GM11168 (cell line): Measurements from ENCODE around the gene MAPK6.
"Not testable (repeated sequence)": the region's sequence is repeated elsewhere in the genome, so short reads cannot be mapped to it uniquely, and the experiment has no call there.

Source experiments
- in situ Hi-C: fragments of 300-500 bp; cut with MboI; formaldehyde crosslinking; loops from one replicate; pipeline ENCODE4 v1.12.0; 2022; ENCODE audit warnings: low sequenced_read_pairs; ENCODE audit not compliant: unreplicated experiment

MAPK6 gene

DNA sequence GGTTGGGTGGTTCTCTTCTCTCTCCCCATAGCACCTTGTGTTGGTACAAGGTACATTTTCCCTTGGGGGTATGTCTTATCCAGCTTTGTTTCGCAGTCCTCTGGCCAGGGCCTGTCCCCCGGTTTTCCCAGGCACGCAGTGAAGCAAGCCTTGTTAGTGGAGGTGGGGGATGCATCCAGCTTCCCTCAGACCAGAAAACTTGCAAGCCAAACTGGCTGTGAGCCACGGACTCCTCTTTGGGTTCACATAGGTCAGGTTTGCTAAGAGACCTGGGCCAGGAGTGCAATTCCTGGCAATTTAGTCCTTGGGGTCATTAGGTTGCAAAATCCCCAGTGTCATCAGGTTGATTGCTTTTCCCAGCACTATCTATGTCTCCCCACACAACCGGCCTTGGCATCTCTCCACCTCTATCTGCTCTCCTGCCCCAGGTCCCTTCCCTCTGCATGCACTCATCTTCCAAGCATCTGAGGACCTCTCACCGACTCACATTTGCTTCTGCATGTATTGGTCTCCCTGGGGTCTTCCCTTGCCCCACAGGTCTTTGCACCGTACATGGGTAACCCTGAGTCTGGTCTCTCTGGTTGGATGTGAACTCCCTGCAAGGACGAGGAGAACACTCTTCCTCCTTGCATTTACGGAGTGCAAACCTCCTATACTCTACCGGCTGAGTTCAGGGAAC is 59.3 kb downstream of the MAPK6 start:
- in situ Hi-C loops: loop anchor here (10.0 kb wide), 1 partner anchor 94 kb away; no protein-coding TSS in a partner anchor

DNA sequence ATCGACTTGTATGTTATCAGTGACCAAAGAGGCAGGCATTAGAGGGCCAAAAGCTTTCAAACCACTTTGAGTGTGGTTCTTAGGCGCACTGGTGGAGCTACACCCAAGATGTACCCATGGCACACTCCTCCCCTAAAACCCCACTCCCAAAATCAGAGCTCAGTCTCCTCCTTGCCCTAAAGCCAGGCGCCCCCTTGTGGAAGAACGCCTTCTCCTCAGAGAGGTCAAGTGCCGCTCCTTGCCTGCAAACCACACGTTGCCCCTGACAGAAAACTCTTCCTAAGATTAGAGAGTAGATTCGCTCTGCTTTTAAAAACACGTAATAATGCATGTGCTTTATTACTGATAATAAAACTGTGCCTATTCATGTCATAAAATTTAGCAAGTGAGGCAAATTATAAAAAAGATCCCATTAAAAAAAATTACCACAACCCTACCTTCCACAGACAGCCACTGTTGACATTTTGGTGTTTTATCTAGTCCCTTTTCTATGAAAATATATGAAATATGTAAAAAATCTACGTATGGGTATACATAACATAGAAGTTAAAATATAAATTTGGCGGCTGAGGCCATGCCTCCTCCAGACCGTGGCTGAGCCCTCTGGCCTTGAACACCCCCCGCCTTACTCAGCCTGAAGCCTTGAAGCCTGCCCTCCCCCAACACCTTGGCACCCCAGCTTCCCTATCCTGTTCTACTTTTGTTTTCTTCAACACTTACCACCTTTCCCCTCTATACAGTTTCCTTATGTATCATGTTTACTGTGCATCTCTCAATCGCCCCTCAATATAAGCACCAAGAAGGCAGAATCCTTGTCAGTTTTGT is 60.1 kb downstream of the MAPK6 start:
- in situ Hi-C loops: loop anchor here (10.0 kb wide), 1 partner anchor 94 kb away; no protein-coding TSS in a partner anchor

DNA sequence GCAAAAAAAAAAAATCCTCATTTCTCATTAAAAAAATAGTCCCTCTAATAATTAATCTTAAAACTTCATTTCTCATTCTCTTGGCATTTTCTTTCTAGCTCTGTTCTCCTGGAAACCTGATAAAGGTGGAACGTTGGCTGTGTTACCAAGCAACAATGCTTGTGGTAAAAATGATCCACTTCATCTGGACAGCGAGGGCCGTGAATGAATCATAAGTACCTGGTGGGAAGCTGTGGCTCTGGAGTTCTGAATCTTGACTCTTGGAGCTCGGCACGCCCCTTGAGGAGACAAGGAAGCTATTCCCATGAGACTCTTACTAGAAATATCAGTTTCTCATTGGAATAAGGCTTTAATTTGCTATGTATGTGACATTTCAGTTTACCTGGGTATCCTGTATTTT is 61.0 kb downstream of the MAPK6 start:
- in situ Hi-C loops: no loop called here

GRCh38 chr15:52080706-52081392 is 61.8 kb downstream of the MAPK6 start:
- in situ Hi-C loops: no loop called here

DNA sequence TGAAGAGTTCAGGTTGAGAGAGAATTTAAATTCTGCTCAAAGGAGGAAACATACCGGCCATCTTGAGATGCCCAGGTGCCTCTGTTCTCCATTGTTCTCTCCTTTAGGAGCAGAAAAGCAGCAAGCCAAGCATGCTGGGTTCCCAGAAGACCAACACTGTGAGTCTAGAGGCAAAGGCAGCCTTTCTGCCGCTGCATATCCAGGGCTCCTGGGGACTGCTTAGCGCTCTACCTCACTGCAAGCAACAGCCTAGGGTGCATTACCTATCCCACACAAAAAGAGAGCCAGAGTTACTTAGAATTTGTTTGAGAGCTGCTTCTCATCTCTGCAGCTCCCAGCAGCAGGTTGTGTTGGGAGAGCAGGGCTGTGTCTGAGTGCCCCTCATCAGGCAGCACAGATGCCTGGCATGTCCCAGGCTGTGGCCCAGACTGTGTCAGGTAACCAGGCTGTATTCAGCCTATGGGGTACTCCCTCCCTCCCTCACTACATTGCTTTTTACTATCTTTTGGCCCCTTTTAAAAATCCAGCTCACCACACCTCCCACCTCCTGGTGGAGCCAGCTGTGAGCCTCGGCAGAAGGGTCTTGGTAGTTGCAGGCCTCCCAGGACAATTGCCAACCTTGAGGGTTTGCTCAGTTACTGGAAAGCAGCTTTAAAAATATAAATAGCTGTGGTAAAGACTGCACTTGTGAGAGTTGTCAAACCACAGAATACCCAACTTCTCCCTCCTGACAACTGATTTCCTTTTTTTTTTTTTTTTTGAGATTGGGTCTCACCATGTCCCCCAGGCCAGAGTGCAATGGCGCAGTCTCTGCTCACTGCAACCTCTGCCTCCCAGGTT is 63.4 kb downstream of the MAPK6 start:
- in situ Hi-C loops: no loop called here

DNA sequence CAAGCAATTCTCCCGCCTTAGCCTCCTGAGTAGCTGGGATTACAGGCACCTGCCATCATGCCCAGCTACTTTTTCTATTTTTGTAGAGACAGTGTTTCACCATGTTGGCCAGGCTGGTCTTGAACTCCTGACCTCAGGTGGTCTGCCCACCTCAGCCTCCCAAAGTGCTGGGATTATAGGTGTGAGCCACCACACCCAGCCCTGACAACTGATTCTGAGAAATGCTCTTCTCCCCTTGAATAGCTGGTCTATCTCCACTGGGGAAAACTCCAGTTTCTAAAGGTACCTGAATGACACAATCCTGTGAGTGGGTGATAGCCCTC is 64.0 kb downstream of the MAPK6 start:
- in situ Hi-C loops: not testable (repeated sequence)

DNA sequence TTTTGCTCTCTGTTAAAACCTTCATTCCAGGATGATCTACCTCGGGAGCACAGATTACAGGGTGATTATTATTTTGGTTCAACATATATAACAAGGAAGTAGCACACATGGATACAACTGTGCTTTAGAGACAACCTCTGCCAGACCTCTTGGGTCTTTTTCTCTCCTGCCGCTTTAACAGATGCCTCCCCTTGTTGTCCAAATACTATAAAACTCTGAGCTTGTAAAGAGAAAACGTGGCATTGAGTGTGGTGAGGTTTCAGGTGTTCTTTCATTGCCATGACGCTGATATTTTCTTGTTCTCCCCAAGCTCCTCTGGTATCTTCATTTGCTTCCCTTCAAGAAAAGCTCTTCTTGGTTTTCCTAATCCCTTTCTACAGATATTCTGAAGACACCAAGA is 64.6 kb downstream of the MAPK6 start:
- in situ Hi-C loops: no loop called here

DNA sequence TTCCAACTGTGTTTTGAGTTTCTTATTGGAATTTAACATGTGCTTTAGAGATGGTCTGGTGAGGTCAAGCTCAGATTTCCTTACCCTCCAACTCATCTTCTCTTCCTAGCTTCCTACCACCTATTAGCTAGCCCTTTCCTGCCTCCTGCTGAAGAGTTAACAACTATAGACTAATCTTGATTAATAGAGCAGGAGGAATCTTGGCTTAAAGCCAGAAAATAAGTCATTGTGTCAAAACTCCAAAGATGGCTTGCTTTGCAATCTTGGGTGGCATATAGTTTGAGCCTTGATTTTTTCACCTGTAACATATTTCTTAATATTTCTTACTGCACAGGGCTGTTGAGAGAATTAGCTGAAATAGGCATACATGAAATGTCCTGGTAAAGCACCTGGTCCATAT is 66.3 kb downstream of the MAPK6 start:
- in situ Hi-C loops: no loop called here

DNA sequence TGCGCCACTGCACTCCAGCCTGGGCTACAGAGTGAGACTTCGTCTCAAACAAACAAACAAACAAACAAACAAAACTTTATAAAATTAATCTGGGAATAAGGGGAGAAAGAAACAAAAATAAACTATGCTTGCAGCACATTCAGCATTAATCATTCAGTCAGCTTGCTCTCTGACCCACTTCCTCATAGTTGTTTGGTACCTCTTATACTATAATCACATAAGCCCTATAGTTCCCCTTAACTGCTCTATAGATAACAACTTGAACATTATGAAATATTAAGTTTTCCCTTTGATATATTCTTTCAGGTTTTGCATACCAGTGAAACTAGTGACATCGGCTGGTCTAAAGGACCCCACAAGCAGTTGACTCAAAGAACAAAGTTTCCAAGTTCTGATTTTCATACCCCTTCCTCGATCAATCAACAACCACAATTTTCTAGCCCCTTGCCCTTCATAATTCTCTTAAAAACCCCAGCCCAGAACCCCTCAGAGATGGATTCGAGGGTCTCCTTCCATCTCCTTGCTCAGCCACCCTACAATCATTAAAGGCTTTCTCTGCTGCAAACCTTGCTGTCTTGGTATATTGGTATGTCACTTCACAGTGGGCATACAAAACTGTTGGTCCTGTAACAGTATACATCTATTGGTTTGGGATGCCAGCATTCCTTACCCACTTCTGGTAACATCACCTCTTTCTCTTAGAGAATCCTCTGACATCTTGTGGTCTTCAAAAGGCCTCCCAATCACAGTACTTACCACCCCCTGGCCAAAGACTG is 67.2 kb downstream of the MAPK6 start:
- in situ Hi-C loops: no loop called here

GRCh38 chr15:52090193-52090592 is 71.2 kb downstream of the MAPK6 start:
- in situ Hi-C loops: no loop called here

DNA sequence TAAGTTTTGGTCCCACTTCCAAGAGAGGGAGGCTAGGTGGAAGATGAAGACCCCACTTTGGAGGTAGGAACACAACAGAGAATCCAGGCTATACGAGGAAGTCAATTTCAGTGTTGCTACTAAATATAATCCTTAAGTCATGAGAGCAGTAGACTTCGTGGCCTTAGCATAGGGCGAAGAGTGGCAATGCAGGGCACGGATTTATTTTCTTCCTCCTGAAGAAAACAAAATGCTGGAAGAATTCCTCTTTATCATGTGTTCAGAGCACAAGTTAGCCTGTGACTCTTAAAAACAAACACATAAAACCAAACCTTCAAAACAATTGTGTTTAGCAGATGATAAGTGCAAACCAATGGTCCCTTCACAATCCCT is 74.1 kb downstream of the MAPK6 start:
- in situ Hi-C loops: no loop called here

DNA sequence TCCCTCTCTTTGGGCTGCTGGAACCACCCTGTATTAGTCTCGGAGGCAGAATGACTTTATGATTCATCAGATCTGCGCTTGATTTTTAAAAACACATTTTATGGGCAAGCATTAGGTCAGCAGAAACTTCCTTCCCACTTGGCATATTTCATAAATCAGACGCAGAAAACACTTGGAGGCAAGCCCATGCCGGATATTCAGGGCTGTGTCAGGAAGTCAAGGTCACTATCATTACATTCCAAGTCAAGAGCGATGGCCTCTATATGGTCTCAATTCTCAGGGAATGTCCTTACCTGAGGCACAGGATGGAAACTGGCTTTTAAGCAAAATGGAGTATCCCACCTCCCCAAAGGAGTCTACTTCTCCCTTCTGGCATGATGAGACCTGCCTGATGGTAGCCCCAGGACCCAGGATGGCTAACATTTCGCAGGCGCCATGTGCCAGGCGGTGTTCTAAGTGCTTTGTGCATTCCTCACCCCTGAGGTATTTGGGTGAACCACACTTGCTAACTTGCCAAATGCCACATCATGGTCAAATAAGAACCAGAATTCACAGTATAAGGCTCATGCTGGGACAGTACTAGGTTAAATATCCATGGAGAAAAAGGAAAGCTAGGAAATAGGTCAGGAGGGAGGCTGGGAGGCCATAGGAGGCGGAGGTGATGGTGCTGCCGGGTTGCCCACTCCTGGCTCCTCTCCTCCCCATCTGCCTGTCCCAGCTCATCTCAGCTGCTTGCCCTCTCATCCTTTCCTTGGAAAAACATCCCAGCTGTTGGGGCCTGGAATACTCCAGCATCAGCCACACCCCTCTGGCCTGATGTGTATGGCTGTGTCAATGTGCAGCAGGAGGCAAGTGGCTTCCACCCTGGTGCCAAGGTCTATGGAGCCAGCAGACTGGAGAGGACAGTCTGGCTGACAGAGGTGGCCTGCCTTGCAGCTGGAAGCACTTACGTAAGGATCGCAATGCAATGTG is 74.8 kb downstream of the MAPK6 start:
- in situ Hi-C loops: no loop called here

DNA sequence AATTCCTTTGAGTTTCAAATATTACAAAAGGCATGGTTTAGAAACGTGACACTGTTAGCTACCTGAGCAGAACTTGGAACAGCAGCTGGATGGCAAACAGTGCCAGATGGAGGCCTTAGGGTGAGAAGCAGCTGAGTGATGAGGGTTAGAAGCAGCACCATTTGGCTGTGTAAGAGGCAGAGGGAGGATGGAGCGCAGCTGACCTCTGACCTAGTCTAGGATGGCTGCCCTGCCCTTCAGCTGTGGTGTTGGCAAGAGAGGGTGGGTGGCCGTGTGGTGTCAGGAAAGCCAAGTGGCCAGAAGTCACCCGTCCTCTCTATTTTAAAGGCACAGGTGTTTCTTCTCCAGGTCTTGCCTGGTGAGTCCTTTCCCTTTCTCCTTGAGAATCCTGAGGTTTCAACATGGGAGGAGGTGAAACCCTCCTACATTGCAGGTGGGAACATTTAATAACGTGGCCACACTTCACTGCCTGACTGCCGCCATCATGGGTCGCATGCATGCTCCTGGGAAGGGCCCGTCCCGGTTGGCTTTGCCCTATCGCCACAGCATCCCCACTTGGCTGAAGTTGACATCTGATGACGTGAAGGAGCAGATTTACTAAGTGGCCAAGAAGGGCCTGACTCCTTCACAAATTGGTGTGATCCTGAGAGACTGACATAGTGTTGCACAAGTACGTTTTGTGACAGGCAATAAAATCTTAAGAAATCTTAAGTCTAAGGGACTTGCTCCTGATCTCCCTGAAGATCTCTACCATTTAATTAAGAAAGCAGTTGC is 76.0 kb downstream of the MAPK6 start:
- in situ Hi-C loops: no loop called here

- in situ Hi-C loops: no loop called here
These were observed 76.7 kb downstream of the MAPK6 start for GRCh38 chr15:52095597-52096262.

DNA sequence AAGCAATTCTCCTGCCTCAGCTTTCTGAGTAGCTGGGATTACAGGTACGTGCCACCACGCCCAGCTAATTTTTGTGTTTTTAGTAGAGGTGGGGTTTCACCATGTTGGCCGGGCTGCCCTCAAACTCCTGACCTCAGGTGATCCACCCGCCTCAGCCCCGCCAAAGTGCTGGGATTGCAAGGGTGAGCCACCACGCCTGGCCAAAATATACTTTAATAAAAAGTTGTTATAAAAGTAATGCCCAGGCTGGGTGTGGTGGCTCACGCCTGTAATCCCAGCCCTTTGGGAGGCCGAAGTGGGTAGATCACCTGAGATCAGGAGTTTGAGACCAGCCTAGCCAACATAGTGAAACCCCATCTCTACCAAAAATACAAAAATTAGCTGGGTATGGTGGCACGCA is 77.5 kb downstream of the MAPK6 start:
- in situ Hi-C loops: not testable (repeated sequence)

GRCh38 chr15:52097180-52097579 is 78.2 kb downstream of the MAPK6 start:
- in situ Hi-C loops: no loop called here

DNA sequence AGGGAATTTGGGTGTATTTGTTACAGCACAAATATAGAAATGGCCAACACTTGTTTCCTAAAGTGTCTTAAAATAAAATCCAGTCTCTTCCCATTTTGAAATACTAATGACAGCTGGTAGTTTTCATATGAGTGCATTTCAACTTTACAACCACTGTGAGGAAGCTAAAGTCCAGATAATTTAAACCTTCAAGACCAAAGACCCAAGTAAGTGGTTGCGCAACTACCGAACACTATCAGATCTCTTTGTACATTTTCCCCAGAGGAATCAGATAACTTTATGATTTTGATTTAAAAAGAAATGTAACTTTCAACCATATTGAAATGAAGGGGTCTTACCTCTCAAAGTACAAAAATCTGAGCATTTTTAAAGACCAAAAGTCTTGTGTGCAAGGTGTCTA is 79.3 kb downstream of the MAPK6 start:
- in situ Hi-C loops: no loop called here
